SK-N-SH (cell line): ENCODE measurements around the gene RRP9.

Experiments
- CTCF ChIP-seq: fragments of 200-600 bp; sonication (generic); IDR thresholded peaks from 2 replicates; pipeline ENCODE4 v1.6.1; 2017; ENCODE audit warnings: antibody characterized with exemption, mild to moderate bottlenecking, moderate library complexity
- EZH2phosphoT487 ChIP-seq: fragments of 200-600 bp; sonication (generic); IDR thresholded peaks from 2 replicates; pipeline ENCODE4 v1.6.1; 2017; ENCODE audit warnings: low read depth, mixed run types, mild to moderate bottlenecking, antibody characterized with exemption, moderate library complexity, borderline replicate concordance
- FOSL2 ChIP-seq: IDR thresholded peaks from 2 replicates; pipeline ENCODE4 v1.4.0; 2012; ENCODE audit warnings: low read depth, mild to moderate bottlenecking, moderate library complexity, borderline replicate concordance
- FOXJ3 ChIP-seq: sonication (generic); formaldehyde crosslinking; IDR thresholded peaks from 2 replicates; pipeline ENCODE4 v1.5.1; 2020; ENCODE audit warnings: mild to moderate bottlenecking, missing genetic modification reagents
- MEF2A ChIP-seq: IDR thresholded peaks from 2 replicates; pipeline ENCODE4 v1.4.0; 2012; ENCODE audit warnings: low read depth, borderline replicate concordance
- MXI1 ChIP-seq: IDR thresholded peaks from 2 replicates; pipeline ENCODE4 v1.6.1; 2012; ENCODE audit warnings: mild to moderate bottlenecking, low read depth, low read length, improper control_type of control experiment
- POLR2AphosphoS5 ChIP-seq: IDR thresholded peaks from 2 replicates; pipeline ENCODE4 v1.6.1; 2012; ENCODE audit warnings: low read depth, low read length
- REST ChIP-seq: IDR thresholded peaks from 2 replicates; pipeline ENCODE4 v1.6.1; 2012; ENCODE audit warnings: mild to moderate bottlenecking, low read depth, low read length, moderate library complexity
- SIN3A ChIP-seq: IDR thresholded peaks from 2 replicates; pipeline ENCODE4 v1.6.1; 2012; ENCODE audit warnings: low read depth, mild to moderate bottlenecking, low read length, moderate library complexity, borderline replicate concordance

DNA sequence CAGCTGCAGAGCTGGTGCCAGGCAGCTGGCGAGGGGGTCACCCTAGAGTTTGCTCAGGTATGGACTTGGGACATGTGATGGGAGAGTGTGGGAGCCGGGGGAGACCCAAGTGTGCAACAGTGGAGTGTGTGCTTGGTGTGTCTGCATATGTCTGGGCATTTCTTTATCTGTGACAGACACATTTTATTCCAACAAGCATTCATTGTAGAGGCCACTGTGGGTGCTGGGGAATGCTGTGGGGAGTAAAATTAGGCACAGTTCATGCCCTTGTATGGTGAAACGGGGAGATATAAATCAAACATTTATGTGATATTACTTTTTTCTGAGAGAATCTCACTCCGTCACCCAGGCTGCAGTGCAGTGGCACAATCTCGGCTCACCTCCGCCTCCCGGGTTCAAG lies 45.9 kb upstream of the RRP9 start:
- TF ChIP-seq MEF2A (no peak), FOSL2 (no peak), EZH2phosphoT487 (no peak), POLR2AphosphoS5 (no peak), CTCF (no peak), REST (no peak), FOXJ3 (CRISPR knock-in tag) (no peak), SIN3A (no peak), MXI1 (no peak)
